GM12864 (cell line): ENCODE results near the gene TRAK1.

Experiments used
- DNase-seq: peaks from one replicate; pipeline ENCODE4 v3.0.0-alpha.2; 2011; ENCODE audit warnings: low read depth
- H3K4me3 ChIP-seq: 2 replicates; pipeline ENCODE4 v1.5.1; 2011; ENCODE audit warnings: mild to moderate bottlenecking, low read depth, low read length, control low read depth
- CTCF ChIP-seq: IDR thresholded peaks from 2 replicates; pipeline ENCODE4 v1.5.1; 2011; ENCODE audit warnings: low read depth, mild to moderate bottlenecking, moderate library complexity, low read length, control low read depth, inconsistent platforms; ENCODE audit errors: missing control alignments

Gene TRAK1

GRCh38 chr3:42164656-42165055 is 73.5 kb downstream of the TRAK1 start:
- DNase-seq: no peak
- H3K4me3 ChIP-seq: no peak overlapping the region

GRCh38 chr3:42165211-42165610 is 74.1 kb downstream of the TRAK1 start:
- no peak for TF ChIP-seq CTCF
- no peak overlapping the region for H3K4me3 ChIP-seq
- DNase-seq: no peak

More at GRCh38 chr3:42164656-42165055, 73.5 kb downstream of the TRAK1 start:
- no peak for TF ChIP-seq CTCF

DNA sequence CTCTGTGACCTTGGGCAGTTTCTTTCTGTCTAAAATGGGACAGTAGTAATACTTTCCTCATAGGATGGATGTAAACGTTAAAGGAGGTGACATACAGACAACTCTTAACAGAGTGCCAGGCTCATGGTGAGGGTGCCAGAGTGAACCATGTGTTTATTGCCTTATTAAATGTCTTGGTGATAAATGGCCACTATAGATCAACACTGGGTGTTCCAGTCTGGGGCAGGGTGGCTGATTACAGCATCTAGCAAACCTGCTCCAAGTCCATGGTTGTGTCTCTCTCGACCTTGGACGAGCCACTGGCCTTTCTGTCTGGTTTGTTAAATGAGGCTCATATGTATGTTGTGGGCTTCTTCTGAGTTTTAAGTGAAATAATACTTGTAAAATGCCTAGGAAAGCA is 75.1 kb downstream of the TRAK1 start:
- H3K4me3 ChIP-seq: no peak overlapping the region
- DNase-seq: no peak
- no peak for TF ChIP-seq CTCF

DNA sequence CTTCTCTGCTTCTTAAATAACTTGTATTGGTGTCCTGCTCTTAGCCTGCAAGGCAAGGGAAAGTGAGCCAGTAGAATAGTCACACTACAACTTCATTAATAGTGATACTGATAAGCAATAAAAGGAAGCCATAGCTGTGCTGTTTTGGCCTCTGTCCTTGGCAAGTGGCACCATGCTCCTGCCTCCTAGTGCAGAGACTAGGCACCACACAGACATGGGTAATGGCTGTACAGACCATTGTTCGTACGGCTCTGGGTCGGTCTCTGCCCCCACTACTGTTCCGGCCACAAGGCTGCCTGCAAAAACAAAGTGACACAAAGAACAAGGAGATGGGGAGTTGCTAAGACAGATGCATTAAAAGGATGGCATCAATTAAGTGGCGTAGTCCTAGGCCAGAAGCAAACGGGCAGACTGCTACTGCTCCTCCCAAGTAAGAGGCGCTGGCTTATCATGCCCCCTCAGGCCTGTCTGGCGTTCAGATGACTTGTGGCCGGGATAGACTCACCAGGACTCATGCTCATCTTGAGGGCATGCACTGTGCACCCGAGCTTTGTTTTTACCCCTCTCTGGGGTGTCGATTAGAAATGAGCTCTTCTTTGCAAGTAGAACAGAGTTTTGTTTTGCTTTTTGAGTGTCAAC is 75.6 kb downstream of the TRAK1 start:
- no peak for TF ChIP-seq CTCF
- H3K4me3 ChIP-seq: no peak overlapping the region
- DNase-seq: no peak

- no peak for TF ChIP-seq CTCF
- no peak for DNase-seq
- H3K4me3 ChIP-seq: no peak overlapping the region
Observed at GRCh38 chr3:42169579-42170120, 78.5 kb downstream of the TRAK1 start.

- no peak overlapping the region for H3K4me3 ChIP-seq
- DNase-seq: no peak
- TF ChIP-seq CTCF: no peak
Observed at GRCh38 chr3:42172047-42172654, 81.0 kb downstream of the TRAK1 start.
